Activated T-cell treated with anti-CD3 and anti-CD28 coated beads for 4 hours (primary cell): ENCODE data around the gene SETD3.

Experiments
- DNase-seq: peaks from one replicate; pipeline ENCODE4 v3.0.0-alpha.2; 2020

Gene SETD3

DNA sequence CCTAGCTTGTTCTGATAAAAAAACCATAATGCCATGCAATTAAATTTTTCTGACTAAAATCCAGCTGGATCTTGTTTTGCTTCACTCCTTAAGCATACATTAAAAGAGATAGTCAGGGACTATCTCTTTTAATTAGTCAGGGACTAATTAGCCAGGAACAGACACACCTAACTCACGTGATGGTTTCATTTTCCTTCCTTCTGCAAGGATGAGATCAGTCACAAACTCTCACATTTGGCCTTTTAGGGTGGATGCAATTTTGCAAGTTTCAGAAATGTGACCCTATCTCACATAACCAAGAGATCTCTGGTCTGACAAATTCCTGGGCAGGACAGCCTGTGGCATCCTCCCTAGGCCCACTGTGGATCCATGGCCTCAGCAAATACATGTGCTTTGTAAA, 62.4 kb downstream of the SETD3 start:
- DNase-seq: no peak

DNA sequence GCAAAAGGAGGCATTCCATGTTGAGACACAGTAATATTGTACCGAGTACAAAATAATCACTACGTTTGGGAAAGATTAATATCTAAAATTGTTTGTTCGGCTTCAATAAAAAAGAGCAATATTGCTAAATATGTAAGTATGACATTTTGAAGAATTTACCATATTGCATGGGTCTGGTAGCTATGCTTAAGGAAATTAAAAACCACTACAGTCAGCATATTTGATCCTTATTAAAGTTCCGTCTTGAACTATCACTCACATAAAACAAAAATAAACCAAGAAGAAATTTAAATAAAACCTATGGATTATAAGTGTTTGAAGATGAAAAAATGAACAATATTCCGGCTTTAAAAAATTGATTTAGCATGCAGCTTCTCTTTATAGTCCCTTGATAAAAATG, 63.8 kb downstream of the SETD3 start:
- no peak for DNase-seq

DNA sequence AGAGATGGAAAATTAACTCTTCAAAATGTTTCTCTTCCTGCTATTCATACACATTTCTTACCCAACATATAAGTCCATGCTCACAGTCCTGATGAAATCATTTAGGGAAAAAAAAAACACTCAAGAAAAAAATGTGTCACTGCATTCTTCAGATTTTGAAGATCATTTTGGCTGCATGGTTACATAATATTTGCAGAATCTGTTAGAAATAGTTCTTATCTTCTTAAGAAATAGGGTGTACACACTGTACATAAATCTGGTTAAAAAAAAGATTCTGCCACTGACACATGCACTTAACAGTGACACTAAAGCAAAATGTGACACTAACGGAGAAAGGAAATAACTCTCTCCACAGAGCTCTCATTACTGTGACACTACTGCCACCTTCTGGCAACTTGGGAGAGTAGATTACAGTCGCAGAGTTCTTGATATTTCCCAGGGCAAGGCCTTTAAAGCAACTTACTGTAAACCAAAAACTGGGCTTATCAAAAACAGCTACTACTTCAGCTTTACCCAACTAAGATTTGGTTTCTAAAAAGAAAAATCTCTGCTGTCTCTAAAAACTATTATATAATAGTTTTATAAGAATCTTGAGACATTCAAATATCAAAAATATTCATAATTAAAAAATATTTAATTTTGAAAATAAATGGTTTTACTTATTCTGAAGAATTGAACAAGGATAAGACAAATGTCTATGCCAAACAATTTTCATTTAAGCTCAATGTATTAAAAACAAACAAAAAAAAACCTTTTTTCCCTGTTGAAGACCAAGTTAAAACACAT, 65.0 kb downstream of the SETD3 start:
- peak; percentile 56 for DNase-seq

DNA sequence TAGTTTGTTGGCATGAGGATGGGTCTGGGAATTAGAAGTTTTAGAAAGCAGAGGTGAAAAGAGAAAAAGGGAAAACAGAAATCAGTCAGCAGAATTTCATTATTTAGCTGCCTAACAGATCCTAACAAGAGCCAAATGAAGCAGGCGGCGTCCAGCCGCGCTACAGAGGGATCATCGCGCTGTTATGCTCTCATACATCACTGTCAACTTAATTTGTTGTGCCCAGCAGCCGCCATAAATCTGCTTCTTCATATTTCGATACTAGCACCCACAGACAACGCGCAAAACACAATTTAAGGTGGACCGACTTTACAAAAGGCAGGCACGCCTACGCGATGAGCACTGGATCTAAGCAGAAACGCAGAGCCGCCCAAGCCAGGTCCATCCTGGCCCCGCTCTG, 66.7 kb downstream of the SETD3 start:
- no peak for DNase-seq

DNA sequence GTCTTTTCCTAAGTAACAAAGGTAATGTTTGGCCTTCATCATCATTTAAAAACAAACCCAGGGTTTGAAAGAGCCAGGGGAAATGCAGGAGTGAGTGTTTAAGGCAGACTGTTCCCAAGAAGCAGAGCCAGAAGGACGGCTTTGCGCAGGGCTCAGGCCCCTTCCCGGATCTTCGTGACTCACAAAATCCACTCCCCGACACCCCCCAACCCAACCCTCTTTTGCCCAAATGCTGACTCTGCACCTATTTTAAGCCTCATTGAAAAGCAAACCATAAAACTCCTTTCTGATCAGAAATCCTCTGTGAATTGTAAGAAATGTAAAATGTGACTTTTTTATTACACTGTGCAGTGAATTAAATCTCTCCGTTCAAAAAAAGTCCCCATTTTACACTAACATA, 67.5 kb downstream of the SETD3 start:
- no peak for DNase-seq

DNA sequence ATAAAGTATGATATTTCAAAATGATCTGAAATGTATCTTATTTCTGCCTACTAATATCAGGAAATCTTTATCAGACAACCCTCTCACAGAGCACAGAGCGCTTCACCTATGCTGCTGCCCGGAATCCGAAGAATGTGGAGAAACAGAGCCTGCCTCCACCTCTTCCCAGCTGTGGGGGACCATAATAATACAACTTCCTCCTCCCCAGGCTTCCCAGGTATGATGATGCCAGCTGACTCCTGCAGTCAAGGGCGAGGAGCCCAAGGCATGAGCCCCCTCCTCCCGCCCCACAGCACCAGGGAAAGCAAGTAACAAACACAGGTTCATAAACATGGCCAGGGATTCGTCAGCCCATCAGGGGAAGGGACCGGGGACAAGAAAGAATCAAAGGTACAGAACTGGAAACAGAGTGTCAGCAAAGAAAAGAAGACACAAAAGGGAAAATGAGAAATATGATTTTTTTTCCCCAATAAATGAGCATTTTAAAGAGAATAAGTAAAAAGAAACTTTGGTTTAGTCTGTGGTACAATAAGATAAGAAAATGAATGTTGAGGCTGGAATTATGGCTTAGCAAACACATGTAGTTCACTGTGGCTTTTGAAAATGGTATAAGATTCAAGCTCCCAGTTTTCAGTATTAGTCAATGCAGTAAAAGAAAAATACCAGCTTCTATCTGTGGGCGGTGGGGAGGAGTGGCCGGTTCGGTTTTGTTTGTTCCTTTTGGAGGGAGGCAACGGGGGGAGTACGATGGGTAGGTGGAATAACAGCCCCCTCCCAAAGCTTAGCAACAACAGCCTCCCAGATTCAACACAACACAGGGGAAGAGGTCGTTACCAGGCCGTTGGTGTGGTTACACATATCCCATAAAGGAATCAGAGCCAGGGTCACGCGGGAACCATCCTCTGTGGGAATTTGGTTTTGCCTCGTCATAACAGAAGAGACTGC, 68.3 kb downstream of the SETD3 start:
- DNase-seq: no peak

DNA sequence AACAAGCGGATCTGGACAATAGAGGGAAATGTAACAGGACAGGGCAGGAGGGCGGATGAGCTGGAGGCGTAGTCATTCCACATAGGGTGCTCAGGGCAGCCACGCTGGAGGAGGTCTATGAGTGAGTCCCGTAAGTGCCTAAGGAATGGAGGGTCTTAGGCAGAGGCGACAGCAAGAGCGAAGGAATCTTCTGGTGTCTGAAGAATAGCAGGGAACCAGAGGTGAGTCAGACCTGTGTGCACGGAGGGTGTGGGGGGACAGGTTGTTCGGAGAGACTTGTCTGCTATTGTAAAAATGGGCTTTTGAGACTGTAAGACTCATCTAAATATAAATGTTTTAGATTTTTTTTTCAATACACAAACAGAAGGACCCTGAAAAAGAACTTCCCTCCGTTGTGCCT, 70.6 kb downstream of the SETD3 start:
- DNase-seq: no peak

DNA sequence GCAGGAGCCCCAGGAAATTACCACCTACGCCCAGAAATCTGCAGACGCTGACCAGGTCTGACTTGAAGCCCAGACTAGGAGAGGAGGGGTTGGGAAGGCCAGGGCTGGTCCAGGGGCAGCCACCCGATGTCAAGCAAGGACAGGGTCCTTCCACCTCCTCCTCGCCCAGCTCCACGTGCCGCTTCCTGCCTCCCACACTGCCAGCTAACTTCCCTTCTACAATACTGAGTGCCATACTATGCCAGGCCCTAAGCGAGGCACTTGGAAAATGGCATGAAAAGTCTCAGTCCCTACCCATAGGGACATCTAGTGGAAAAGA, 71.7 kb downstream of the SETD3 start:
- DNase-seq: no peak

DNA sequence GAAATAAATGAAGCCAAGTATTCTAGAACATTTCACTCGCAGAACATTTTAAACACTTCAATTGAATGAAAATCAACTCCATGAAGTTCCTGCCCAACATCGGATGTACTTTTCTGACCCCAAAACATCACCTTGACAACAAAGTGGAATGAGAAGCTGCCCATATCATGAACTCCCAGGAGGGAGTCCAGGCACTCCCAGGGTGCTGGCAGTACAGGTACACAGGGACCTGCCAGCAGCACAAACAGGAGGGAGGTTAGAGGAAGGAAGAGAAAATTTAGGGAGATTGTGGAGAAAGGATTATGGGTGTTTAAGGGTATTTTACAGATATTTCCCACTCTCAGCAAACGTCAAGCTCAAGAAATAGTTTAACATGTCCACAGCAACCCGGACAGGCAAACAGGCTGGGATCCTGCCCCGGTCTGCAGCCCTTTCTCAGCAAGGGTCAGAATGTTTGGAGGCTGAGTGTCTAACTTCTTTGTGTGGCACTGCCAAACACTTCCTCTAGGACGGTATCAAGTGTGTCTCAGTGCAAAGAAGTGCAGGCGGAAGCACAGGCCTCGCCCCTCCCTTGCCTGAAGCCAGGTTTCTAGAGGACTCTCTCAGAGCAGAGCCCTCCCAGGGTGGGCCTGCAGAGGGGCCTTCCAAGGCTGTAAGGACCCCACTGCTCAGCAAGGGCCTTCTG, 72.2 kb downstream of the SETD3 start:
- no peak for DNase-seq

DNA sequence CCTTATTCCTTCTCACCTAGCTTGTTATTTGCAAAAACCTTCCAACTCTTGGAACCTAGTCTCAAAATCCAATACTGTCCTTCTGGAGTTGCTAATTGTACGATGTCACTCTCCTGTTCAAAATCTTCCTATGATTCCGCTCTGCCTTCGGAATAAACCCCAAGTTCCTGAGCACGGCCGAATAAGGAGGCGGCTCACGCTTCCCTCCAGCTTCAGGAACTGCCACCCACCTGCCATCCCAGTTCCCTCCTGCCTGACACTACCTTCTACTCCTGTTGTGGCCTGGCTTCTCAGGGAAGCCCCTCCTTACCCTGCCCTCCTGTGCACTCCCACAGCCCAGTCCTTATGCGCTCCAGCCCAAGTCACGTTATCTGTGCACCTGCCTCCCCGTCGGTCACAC, 73.2 kb downstream of the SETD3 start:
- no peak for DNase-seq

DNA sequence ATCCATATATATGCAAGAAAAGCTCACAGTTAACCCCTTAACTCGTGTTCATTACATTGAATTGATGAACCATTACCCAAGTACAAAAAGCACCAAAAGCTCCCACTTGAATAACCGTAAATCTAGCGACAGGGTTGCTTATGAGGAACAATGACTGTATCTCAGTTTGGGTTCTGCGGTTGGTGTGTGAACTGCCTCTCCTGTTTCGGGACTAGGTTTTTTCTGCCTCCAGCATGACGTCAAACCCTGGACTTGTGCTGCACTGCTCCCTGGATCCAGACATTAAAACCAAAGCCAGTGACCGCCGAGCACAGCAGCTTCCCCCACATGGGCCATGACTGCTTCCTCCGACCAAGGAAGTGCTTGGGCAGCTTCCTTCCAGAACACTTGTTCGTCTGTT, 77.7 kb downstream of the SETD3 start:
- DNase-seq: no peak

DNA sequence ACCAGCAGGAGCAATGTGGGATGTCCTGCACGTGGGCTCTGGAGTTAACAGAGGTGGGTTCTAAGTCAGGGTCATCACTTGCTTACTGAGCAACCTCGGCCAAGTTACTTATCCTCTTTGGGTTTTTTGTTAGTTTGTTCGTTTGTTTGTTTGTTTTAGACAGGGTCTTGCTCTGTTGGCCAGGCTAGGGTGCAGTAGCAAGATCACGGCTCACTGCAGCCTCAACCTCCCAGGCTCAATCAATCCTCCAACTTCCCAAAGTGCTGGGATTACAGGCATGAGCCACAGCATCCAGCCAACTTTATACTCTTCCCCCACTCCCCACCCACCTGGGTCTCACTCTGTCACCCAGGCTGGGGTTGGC, 78.4 kb downstream of the SETD3 start:
- no peak for DNase-seq

DNA sequence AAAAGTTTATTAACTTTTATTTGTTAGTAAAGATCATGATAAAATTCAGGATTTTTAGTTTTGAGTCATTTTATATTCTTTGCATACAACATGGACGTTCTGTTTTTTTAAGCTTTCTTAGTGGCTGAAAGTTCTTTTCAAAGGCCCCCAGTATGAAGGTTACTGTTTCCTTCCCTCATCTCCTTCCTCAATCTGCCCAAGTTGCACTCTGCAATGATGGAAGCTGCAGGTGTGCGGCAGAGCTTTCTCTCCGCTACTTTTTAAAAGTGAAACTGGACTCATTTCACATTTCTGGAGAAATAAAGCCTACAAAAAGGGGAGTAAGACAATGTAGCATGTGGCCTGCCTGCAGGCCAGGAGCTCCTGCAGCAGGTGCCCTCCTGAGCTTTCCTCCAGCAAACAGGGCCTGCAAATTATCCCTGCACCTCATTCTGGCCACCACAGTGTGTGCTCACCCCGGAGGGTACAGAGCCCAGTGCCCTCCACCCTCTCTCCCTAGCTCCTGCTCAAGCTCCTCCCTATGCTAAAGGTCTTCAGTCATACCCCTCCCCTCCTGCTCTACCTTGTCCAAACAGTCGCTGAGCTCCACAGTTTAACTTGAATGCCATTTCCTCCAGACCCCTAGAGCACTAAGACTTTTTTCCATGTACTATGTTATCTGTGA, 78.9 kb downstream of the SETD3 start:
- no peak for DNase-seq

DNA sequence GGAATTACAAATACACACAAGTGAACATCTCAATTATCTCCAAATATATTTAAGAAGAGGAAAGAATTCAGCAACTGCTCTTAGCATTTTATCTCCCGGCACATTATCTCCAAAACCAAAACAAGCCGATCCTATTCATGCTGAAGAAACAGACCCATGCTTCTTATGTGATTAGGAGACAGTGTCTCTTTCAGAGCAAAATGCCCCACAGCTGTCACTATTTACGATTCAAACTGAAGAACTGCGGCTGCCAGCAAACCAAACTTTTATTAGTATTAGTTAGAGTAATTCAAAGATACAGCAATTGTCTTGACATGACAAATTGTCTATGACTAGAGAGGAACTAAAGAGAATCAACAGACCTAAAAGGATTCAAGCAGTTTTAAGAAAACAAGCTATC, 79.4 kb downstream of the SETD3 start:
- no peak for DNase-seq

DNA sequence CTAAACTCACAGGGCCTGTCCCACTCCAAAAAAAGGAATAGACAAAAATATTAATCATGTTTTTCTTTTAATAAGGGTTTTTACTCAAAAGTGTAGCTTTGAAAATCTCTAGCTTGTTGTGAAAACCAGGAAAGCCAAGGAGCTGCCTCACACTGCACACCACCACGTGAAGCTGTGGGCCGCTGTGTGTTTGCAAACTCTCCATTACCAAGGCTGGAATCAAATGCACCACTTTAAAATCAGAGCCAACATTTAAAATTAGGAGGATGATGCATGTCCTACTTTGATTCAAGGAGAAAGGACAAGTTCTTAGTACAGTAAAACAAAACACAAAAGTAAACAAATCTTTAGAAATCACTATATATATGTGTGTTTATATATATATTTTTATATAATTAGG, 83.0 kb downstream of the SETD3 start:
- no peak for DNase-seq

DNA sequence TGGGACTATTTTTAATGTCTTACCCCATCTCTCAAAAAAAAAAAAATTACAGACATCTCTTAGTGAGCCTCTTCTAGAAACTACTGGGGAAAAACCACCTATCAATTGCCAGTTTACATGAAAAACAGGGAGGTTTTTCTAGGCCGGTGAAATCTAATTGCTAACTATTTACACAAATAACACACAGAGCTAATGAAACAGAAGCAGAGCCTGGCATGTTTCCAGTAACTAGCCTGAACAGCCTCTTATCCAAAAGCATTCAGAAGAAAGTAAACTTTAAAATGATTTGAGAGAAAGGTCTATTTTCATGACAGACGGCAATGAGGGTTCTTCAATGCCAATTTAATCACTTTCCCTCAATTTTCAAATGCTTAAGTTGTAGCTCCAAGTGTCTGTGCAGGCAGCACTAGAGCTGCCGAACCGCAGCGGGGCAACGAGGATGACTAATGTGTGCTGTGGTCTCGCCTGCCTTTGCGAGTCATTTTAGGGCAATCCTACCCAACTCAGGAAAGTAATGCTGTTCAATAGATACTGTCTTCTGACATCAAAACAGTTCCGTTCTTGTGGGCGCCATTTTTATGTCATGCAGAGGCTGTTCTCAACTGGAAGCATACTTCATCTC, 84.6 kb downstream of the SETD3 start:
- DNase-seq: no peak

DNA sequence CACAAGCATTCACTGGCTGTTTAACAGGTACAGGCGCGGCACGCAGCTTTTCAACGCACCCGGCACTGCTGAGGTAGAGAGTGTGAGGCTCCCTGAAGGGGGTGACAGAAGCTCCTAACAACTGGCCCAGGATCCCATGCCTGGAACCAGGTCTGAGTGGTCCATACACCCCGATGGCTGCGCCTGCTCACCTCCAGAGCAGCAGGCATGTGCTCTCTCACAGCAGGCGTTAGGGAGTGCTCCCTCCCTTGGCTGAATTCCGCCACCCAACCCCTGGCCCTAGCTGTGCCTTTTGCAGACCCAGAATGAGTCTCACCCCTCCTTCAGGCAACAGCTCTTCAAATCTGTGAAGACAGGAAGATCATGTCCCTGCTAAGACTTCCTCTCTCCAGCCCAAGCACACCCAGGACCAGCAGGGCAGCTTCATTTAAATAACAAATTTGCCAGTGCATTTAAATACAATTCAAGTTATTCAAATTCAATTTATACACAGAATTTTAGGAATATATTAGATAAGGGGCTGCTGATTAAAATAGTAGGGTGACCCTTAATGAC, 86.0 kb downstream of the SETD3 start:
- DNase-seq: no peak

DNA sequence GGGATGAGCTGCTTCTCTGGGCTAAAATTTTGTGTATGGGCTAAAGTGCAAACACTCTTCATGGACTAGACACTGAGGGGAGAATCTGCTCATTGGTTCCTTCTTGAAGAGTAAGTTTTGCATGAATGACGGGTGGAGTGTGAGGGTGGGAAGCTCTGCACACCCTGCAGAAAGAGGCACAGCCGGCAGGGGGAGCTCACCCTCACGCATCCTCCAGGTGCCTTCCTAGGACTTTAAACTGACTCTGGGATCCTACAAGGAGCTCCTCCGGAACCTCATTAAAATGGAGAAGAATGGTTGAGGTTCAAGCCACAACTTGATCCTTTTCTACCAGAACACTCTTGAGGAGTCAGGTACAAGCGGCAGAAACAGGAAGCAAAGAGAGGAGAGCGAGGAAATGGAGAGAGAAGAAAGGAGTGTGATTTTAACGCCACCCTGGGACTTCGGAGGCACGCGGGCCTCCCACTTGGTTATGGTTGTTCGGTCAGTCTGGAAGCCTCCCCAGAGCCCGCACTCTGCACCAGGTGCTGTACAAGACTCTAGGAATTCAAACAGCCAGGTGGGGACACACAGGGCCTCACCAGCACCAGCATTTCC, 87.5 kb downstream of the SETD3 start:
- DNase-seq: peak; percentile 10

DNA sequence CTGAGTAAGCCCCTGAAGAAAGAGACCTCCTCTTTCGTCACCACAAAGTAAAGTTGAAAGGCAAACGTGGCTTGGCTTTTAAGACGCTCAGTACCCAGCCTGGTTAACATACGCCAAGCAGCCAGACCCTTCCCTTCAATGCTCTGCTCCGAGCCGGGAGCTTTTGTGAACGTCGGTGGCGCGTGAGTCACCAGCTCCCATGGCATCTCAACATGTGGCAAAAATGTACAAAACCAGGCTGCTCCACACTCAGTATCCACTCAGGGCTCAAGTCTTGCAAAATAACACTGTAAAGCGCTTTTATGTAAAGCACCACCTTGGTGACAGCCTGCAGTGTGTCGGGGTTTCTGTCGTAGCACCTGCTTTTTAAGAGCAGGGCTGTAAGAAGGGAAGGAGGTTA, 89.0 kb downstream of the SETD3 start:
- no peak for DNase-seq

DNA sequence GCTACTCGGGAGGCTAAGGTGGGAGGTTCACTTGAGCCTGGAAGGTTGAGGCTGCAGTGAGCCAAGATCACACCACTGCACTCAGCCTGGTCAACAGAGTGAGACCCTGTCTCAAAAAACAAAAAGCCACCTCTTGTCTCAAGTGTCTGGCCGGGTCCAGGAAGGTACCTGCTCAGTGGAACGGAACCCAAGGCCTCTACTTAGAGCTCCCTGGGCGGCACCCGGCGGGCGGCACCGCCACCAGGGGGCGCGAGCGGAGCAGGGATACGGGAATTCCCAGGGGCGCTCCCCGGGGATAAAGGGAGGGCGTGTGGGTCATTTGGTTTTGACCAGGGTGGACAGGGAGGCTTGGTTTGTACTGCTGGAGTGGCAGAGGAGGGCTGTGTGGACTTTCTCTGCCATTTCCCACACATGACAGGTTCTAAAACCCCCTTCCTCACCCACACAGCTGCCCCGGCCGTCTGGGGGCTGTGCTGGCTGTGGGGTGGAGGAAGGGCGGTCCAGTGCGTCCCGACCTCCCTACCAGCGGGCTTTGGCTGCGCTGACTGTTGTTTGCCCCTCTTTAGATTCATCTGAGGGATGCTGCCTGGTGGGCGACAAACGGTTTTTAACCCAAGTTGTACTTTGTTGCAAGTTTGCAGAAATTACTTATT, 91.4 kb downstream of the SETD3 start:
- peak; percentile 8 for DNase-seq

DNA sequence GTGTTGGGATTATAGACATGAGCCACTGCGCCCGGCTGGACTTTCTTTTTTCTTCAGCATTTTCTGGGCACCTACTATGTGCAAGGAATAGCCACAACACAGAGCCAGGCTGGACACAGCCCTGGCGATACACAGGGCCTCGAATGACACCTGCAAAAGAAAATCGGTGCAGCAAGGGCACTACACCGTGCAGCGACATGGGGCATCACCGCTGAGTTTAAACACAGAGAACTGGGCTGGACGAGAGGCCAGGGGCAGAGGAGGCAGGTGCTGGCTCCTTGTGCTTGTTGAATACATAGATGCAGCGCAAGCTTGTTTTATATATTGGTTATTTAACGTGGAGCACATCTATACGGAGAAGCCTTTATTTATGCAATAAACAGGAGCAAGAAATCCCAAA, 92.4 kb downstream of the SETD3 start:
- no peak for DNase-seq

DNA sequence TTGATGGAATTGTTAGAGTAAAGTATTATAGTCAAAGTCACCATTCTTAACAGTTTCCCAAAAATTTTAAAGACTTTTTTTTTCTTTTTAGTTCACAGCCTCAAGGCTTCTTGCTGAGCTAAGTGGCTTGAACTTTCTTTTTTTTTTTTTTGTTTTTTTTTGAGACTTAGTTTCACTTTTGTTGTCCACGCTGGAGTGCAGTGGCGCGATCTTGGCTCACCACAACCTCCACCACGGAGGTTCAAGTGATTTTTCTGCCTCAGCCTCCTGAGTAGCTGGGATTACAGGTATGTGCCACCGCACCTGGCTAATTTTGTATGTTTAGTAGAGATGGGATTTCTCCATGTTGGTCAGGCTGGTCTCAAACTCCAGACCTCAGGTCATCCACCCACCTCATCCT, 92.8 kb downstream of the SETD3 start:
- DNase-seq: no peak
